ENCODE data around the gene IL6. TPM values are rescaled to one million over a fixed set of nuclear protein-coding genes. Genes with fewer than 3 reads are reported as not detected.
"Not testable (repeated sequence)": the region's sequence is repeated elsewhere in the genome, so short reads cannot be mapped to it uniquely, and the experiment has no call there.

Gene IL6
- total and polyA plus RNA-seq, 2 of the 8 experiments (the other 6 are each of a cell fraction or from before 2014, with no cell fraction given) = 0.12 to 0.41 TPM

DNA sequence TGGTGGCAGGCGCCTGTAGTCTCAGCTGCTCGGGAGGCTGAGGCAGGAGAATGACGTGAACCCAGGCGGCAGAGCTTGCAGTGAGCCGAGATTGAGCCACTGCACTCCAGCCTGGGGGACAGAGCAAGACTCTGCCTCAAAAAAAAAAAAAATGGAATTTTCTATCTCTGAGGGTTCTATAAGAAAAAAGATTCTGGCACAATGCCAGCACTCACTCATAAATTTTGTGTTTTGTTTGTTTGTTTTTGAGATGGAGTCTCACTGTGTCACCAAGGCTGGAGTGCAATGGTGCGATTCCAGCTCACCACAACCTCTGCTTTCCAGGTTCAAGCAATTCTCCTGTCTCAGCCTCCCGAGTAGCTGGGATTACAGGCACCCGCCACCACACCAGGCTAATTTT, 38.1 kb upstream of the IL6 start:
- H3K27ac ChIP-seq (ENCODE audit: low read depth, low read length); H3K4ac ChIP-seq (replicated peaks; ENCODE audit: insufficient read length, low read depth, low read length); H2BK20ac ChIP-seq (ENCODE audit: low read length); H2AK5ac ChIP-seq (ENCODE audit: low read depth, low read length); H3K4me1 ChIP-seq (replicated peaks in 1 of 4; ENCODE audit: control insufficient read depth in 3 of 4, insufficient read depth in 4 of 4, low read length in 3 of 4); H2BK15ac ChIP-seq (ENCODE audit: low read length); H3K23ac ChIP-seq (ENCODE audit: insufficient read length); POLR2A ChIA-PET (ENCODE audit: partially characterized antibody); H2BK5ac ChIP-seq (ENCODE audit: low read depth, low read length); H4K8ac ChIP-seq (ENCODE audit: extremely low read depth, insufficient read depth, low read length); H3K4me3 ChIP-seq (ENCODE audit: extremely low read depth in 1 of 4, insufficient read depth in 2 of 4, low read depth in 3 of 4, low read length in 4 of 4); H2BK120ac ChIP-seq (replicated peaks; ENCODE audit: low read depth, low read length); H3K9ac ChIP-seq (replicated peaks in 1 of 4; ENCODE audit: extremely low read depth in 1 of 4, low read depth in 3 of 4, low read length in 3 of 4); H3K56ac ChIP-seq (replicated peaks; ENCODE audit: insufficient read length, low read depth, low read length); H2AFZ ChIP-seq (ENCODE audit: low read length); H4K91ac ChIP-seq (replicated peaks; ENCODE audit: insufficient read length, low read length); H4K5ac ChIP-seq (ENCODE audit: insufficient read length, low read depth, low read length); H3K36me3 ChIP-seq (ENCODE audit: control insufficient read depth in 2 of 4, insufficient read depth in 4 of 4, low read length in 3 of 4); DNase-seq (ENCODE audit: low read depth in 1 of 2, low spot score in 2 of 2); H3K79me1 ChIP-seq (ENCODE audit: low read depth, low read length); H3K9me3 ChIP-seq (ENCODE audit: insufficient read depth in 2 of 2, low read depth in 1 of 2, low read length in 1 of 2); FAIRE-seq; H3K79me2 ChIP-seq (ENCODE audit: control insufficient read depth in 1 of 2, insufficient read depth in 2 of 2, low read length in 2 of 2); H2BK12ac ChIP-seq (ENCODE audit: low read depth, low read length); H3K23me2 ChIP-seq (ENCODE audit: low read depth, low read length); H3K27me3 ChIP-seq (replicated peaks in 1 of 4; ENCODE audit: control insufficient read depth in 3 of 4, extremely low read depth in 1 of 4, insufficient read depth in 3 of 4, low read length in 3 of 4); H3K18ac ChIP-seq (ENCODE audit: extremely low read depth, low read length); H4K20me1 ChIP-seq (replicated peaks in 1 of 2; ENCODE audit: control insufficient read depth in 1 of 2, insufficient read depth in 2 of 2, low read length in 2 of 2); H3K4me2 ChIP-seq (ENCODE audit: insufficient read depth in 1 of 2, low read depth in 2 of 2, low read length in 2 of 2); H3K14ac ChIP-seq (ENCODE audit: insufficient read length): not testable (repeated sequence)
- 98% methylated on average over 5 of the region's 8 CpGs; no CpG with 5 or more reads in 1 of the 2 experiments for WGBS, 2 experiments (ENCODE audit: extremely low coverage in 1 of 2, insufficient coverage in 1 of 2, insufficient read length in 1 of 2, insufficient replicate concordance in 2 of 2, low coverage in 1 of 2, low lambda C conversion rate in 2 of 2, missing lambda C conversion rate in 1 of 2)
- CTCF ChIA-PET (ENCODE audit: partially characterized antibody) = interaction anchor here (0.7 to 1.1 kb wide), 4 partner anchors 20 to 102 kb away, joined by 3 to 4 read pairs (median 4); no protein-coding TSS in a partner anchor
